GM19467 (cell line): Measurements from ENCODE around the gene LPIN3.

ENCODE experiments used
- ATAC-seq: cut with Tn5 transposase; IDR thresholded peaks from one replicate; pipeline ENCODE4 v1.9.1; 2021; ENCODE audit warnings: mild to moderate bottlenecking, moderate library complexity; ENCODE audit not compliant: unreplicated experiment

The LPIN3 gene

GRCh38 chr20:41365777-41366545 lies 25.3 kb downstream of the LPIN3 start:
- ATAC-seq, result no peak

DNA sequence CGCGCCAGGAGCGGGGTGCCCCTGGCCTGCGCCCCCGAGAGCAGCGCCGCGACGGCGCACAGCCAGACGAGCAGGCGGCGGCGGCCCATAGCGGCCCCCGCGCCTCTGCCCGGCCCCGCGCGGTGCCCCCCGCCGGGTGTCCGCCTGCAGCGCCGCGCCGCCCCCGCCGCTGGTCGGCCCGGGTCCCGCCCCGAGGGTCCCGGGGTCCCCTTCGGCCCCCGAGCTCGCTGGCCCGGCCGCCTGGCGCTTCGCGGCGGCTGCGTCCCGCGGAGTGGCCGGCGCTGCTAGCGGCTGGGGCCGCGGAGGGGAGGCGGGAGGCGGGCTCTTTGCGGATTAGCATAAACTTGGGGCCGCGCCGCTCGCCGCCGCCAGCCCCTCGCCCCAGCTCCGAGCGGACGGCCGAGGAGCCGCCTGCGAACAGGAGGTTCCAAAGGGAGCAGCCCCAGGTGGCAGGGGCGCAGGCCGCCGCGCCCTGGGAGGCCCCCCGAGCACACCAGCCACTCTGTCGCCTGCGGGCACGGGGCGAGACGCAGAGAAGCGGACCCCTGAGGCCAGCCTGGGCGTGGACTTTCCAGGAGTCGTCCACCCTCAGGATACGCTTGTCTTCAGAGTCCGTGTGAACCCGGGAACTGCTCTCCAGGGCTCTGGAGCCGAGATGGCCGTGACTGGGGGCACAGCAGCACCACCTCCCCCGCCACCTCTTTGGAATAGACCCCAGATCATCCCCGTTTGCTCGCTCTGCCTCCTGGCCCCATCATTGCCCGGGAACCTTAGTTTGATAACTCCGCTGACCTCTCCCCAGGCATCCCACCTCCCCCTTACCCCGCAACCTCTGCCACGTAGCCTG lies 26.1 kb downstream of the LPIN3 start, which contains the start of gene EMILIN3:
TSS of gene EMILIN3 (minus strand) at position 273 of the 847 bp plus-strand sequence. CDS start at position 89, 184 bp downstream.
- ATAC-seq, result no peak

- ATAC-seq, result no peak
Measured at GRCh38 chr20:41367393-41367695, 26.7 kb downstream of the LPIN3 start.

GRCh38 chr20:41367956-41368355 lies 27.3 kb downstream of the LPIN3 start:
- no peak for ATAC-seq

- no peak for ATAC-seq
Measured at GRCh38 chr20:41369673-41370072, 29.1 kb downstream of the LPIN3 start.

DNA sequence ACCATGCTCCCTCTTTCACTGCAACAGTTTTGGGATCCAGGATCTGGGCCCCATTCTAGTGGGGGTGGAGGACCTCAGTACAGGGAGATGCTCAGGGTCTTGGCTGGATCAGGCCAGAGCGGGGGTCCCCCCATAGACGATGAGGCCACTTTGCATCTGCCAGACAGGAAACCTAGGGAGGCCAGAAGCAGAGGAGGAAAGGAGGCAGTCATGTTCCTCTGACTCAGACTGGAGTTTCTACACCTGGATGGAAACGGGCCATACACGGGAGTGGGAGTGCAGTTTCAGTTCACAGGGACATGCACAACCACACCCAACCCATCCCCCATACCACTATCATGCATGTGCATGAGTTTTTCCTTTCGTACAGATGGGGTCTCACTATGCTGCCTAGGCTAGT lies 29.6 kb downstream of the LPIN3 start:
- no peak for ATAC-seq

DNA sequence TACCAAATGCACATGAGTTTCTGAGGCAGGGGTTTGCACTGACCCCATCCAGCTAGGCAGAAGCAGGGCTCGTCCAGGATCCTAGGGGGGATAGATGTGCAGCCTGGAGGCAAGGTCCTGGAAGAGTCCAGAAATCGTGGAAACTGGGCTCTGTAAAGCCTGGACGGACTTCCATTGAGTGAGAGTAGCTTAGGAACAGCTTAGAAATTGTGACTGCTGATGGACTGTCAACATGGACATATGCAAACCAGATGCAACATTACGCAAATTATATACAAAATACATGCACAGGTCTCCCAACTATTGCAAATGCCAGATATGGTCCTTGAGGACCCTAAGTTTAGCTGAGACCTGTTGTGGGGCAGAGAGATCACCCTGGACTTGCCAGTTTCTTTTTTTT lies 30.8 kb downstream of the LPIN3 start:
- no peak for ATAC-seq

DNA sequence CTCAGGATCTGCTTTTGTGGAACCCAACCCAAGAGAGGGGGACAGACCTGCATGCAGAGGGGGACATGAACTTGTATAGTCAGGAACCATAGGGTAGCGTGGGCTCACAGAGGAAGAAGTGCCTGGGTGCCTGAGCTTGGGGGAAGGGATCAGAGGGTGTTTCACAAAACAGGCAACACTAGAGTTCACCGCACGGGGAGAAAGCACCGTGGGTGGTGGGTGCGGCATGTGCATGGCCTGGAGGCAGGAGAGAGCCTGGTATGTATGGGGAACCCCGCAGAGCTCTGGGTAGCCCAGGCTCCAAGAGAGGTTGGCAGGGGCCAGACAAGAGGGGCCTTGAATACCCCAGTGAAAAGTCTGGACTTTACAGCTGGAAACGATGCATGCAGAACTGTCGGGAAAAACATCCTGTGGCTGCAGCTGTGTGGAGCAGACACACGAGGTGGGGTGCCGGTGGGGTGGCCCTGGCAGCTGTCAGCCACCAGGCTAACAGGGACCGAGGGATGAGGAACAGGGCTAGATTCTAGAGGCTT lies 32.7 kb downstream of the LPIN3 start:
- ATAC-seq, result no peak

DNA sequence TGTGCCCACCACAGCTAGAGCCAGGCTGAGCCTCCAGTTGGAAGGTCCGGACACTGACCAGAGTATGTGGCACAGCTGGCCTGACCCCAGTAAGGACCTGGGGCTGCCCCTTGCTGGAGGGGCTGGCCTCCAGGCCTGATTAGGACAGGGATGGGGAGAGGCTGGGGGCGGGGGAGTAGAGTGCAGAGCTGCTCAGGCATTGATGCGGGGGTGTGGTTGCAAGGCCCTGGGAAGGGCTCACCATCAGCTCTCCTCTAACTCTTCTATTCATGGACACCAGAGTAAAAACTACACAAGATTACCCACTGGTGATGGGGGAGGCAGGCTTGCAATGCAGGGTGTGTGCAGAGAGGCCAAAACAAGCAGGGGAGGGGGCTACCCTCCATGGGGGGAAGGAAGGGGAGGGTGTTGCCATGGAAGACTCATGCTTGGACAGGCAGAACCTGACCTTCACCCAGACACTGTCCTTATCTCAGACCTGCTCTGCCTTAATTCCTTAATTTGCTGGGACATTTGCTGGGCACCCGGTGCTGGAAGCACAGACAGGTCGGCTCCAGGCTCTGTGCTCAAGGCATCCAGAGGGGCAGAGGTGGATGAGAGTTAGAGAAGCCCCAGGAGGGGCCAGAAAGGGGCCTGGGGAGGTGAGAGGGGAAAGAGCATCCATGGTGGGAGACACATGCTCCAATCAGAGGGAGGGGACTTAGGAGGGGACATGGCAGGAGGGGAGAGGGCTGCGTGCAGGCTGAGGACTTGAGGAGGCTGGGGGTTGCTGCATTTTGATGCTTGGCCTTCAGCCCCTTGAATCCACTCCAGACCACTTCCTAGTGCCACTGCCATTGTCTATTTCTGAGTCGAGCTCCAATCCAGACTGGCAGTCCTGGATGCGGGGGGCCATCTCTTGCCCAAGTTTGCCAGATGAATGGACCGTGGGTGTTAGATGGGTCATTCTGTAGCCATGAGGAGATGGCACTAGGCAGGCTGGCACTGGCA lies 33.6 kb downstream of the LPIN3 start:
- no peak for ATAC-seq

GRCh38 chr20:41375846-41376245 lies 35.2 kb downstream of the LPIN3 start:
- ATAC-seq, result no peak

DNA sequence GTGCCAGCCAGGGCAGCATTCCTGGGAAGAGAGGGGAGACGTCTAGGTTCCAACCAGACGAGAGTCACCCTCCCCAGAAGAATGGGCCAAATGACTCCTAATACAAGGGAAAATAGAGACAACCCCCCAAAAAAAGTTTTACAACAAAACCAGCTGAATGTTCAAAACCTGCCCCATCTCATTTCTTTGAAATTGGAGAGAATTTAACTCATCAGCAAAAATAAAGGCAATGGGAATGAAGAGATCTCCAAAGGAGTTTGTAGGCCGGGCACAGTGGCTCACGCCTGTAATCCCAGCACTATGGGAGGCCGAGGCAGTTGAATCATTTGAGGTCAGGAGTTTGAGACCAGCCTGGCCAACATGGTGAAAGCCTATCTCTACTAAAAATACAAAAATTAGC lies 35.7 kb downstream of the LPIN3 start:
- ATAC-seq, result no peak

DNA sequence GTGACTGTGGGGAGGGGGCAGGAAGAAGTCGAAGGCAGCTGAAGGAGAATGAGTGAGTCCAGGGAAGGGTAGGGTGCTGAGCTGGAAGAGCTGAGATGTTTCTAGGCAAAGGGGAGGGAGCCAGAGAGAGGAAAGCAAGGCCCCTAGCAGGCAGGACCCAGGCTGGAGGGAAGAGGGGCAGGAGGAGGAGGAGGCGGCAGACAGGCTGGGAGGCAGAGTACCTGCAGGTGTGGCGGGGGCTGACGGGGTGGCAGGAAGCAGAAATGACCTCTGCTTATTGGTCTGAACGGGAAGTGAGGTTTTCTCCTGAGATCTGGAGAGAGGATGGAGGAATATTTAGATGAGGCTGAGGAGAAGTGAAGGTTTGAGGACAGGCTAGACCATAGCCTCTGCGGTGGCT lies 36.7 kb downstream of the LPIN3 start:
- ATAC-seq, result no peak

- ATAC-seq, result no peak
Measured at GRCh38 chr20:41379551-41379950, 38.9 kb downstream of the LPIN3 start.

GRCh38 chr20:41380551-41381193 lies 40.1 kb downstream of the LPIN3 start:
- no peak for ATAC-seq

- no peak for ATAC-seq
Measured at GRCh38 chr20:41382791-41383305, 42.2 kb downstream of the LPIN3 start.

DNA sequence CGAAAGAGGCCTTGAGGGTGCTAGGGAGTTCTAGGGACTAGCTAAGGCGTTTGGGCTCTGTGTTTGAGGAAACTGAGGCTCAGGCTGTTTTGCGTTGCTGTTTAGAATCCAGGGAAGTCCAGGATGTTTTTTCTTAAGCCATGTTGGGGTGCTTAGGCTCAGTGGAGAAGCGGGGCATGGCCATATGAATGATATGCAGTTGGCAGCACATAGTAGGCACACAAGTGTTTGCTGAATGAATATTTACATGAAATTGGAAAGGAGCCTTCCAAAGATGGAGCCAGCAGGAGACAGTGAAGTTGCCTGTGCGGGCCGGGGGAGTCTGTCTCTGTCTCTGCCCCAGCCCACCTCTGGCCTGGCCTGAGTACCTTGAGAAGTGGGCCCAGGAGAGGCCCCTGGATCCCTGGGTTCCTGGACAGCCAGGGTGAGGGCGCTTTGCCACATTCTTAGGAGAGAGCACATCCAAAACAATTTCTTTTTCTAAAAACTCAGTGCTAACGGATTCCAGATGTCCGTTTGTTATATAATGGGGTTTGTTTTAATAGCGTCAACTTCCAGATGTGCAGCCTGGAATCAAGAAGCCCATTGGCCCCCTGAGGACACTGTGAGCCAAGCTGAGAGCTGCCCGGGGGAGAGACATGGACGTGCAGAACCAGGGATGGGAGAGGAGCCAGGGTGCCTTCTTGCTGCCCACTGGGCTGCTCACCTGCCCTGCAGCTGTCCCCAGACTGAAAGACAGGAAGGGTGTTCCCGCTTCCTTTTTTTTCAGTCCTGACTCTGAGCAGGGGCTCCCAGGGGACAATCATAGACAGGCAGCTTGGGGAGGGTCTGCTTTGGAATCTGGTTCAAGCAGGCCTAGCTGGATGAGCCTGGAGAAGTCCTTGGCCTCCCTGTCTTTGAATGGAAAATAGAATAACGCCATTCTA lies 46.1 kb downstream of the LPIN3 start:
- ATAC-seq, result no peak

DNA sequence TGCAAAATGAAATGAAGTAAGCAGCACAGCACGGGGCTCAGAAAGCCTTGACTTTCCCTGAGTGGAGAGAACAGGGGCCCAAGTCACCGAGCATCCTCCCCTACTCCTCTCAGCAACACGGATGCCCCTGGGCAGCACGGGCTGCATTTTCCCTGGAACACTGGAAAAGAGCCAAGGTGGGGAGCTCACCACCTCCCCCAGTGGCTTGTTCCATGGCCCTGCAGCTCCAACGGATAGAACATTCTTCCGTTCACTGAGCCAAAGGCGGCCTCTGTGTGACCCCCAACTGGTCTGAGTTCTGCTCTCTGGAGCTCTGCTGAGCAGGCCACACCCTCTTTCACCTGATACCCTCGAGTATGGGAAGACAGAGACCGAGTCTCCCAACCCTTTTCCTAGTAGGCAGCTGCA lies 46.8 kb downstream of the LPIN3 start:
- no peak for ATAC-seq

DNA sequence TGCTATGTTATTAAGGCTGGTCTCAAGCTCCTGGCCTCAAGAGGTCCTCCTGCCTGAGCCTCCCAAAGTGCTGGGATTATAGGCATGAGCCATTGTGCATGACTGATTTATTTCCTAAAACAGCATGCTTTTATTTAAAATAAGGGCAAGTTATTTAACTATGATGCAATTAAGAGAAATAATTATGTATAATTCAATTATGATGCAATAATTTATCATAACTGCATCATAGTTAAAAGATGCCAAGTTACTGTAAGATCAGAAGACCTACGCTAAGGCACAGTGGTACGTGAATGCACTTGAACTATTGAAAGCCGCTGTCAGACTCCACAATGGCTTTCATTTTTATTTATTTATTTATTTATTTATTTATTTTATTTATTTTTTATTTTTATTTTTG lies 50.3 kb downstream of the LPIN3 start:
- no peak for ATAC-seq

DNA sequence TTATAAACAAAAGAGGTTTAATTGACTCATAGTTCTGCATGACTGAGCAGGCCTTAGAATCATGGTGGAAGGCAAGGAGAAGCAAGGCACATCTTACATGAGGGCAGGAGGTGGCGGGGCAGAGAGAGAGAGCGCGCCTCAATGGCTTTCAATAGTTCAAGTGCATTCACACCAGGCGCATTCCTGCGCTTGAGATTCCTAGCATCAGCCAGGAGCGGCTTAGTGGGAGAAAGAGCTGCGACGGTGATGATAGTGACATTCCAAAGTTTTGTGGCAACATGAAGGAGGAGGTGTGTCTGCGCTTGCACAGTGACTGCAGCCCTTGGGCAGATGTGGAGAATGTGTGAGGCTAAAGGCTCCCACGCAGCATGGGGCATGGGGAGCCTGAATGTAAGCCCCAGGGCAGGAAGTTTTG lies 51.0 kb downstream of the LPIN3 start:
- no peak for ATAC-seq
